GM23248 (cell line): Measurements from ENCODE around the gene IGF1R. TPM values are rescaled to one million over a fixed set of nuclear protein-coding genes. Genes with fewer than 3 reads are reported as not detected.

Source experiments
- DNase-seq: peaks from one replicate; pipeline ENCODE4 v3.0.0-alpha.2; 2015
- H2AFZ ChIP-seq: fragments of 200-600 bp; sonication (generic); 2 replicates; pipeline ENCODE4 v1.6.1; 2016; ENCODE audit warnings: antibody characterized with exemption
- H3F3A ChIP-seq: fragments of 200-600 bp; sonication (generic); 2 replicates; pipeline ENCODE4 v1.6.1; 2016; ENCODE audit warnings: mild to moderate bottlenecking, antibody characterized with exemption, mixed run types; ENCODE audit not compliant: insufficient read depth
- H3K27ac ChIP-seq: fragments of 200-600 bp; sonication (generic); 2 replicates; pipeline ENCODE4 v1.5.1; 2016; ENCODE audit warnings: mild to moderate bottlenecking
- H3K27me3 ChIP-seq: fragments of 200-600 bp; sonication (generic); replicated peaks from 2 replicates; pipeline ENCODE4 v1.6.1; 2016; ENCODE audit warnings: mild to moderate bottlenecking; ENCODE audit not compliant: insufficient read depth
- H3K36me3 ChIP-seq: fragments of 200-600 bp; sonication (generic); 2 replicates; pipeline ENCODE4 v1.6.1; 2016; ENCODE audit warnings: low read depth, mild to moderate bottlenecking
- H3K4me1 ChIP-seq: fragments of 200-600 bp; sonication (generic); 2 replicates; pipeline ENCODE4 v1.6.1; 2016; ENCODE audit warnings: mild to moderate bottlenecking; ENCODE audit not compliant: insufficient read depth
- H3K4me2 ChIP-seq: fragments of 200-600 bp; sonication (generic); one replicate; pipeline ENCODE4 v1.6.1; 2016; ENCODE audit warnings: mild to moderate bottlenecking; ENCODE audit not compliant: unreplicated experiment
- H3K4me3 ChIP-seq: fragments of 200-600 bp; sonication (generic); 2 replicates; pipeline ENCODE4 v1.5.1; 2016; ENCODE audit warnings: mild to moderate bottlenecking
- H3K79me2 ChIP-seq: fragments of 200-600 bp; sonication (generic); 2 replicates; pipeline ENCODE4 v1.6.1; 2016; ENCODE audit warnings: mild to moderate bottlenecking; ENCODE audit not compliant: insufficient read depth
- H3K9ac ChIP-seq: fragments of 200-600 bp; sonication (generic); 2 replicates; pipeline ENCODE4 v1.6.1; 2016; ENCODE audit warnings: mild to moderate bottlenecking
- H3K9me2 ChIP-seq: fragments of 200-600 bp; sonication (generic); 2 replicates; pipeline ENCODE4 v1.6.1; 2016; ENCODE audit warnings: mixed run types, mild to moderate bottlenecking, moderate library complexity; ENCODE audit not compliant: insufficient read depth
- H3K9me3 ChIP-seq: fragments of 200-600 bp; sonication (generic); one replicate; pipeline ENCODE4 v1.6.1; 2017; ENCODE audit warnings: low read depth
- H4K20me1 ChIP-seq: fragments of 200-600 bp; sonication (generic); 2 replicates; pipeline ENCODE4 v1.6.0; 2016; ENCODE audit not compliant: insufficient read depth
- EZH2 ChIP-seq: fragments of 200-600 bp; sonication (generic); IDR thresholded peaks from 2 replicates; pipeline ENCODE4 v1.6.1; 2018; ENCODE audit warnings: antibody characterized with exemption, mild to moderate bottlenecking; ENCODE audit not compliant: insufficient read depth, poor library complexity, severe bottlenecking
- EZH2phosphoT487 ChIP-seq: fragments of 200-600 bp; sonication (generic); IDR thresholded peaks from 2 replicates; pipeline ENCODE4 v1.6.1; 2018; ENCODE audit warnings: antibody characterized with exemption, moderate library complexity, mild to moderate bottlenecking, low read depth; ENCODE audit not compliant: insufficient read depth
- WGBS, 2 experiments: methylation state at CpG; one replicate each; pipeline ENCODE4 v1.1.6; 2015 to 2017; ENCODE audit warnings: low lambda C conversion rate in 2 of 2, low coverage in 1 of 2; ENCODE audit errors: missing lambda C conversion rate in 2 of 2; 5-methylcytosine and 5-hydroxymethylcytosine counted together
- in situ Hi-C: fragments of 300-500 bp; cut with MboI; formaldehyde crosslinking; loops from 2 replicates; pipeline ENCODE4 v1.15.0; 2020
- polyA plus RNA-seq: library from polyadenylated mRNA; unstranded; fragments of >200 nt; fragmentation: Nextera tagmentation; extraction: Ambion mirVana; gene quantifications from 2 replicates; pipeline ENCODE4 v1.2.1, GENCODE V29; 2016
- total RNA-seq: library from RNA; depleted of rRNA; stranded (reverse); fragments of >200 nt; shearing (Covaris generic); gene quantifications from 2 replicates; pipeline ENCODE4 v1.2.3, GENCODE V29; 2014

IGF1R gene
- total and polyA plus RNA-seq, 2 experiments from 2014 or later: 22.0 to 48.6 TPM

- 87 to 92% methylated on average over 4 of the region's 4 CpGs for WGBS, 2 experiments
- Histone ChIP-seq H3K9me2 (no peaks in the 10 kb centered on the region), H4K20me1 (no peaks in the 10 kb centered on the region; the same call in 1 of the 2 replicates), H3F3A (no peaks in the 10 kb centered on the region), H3K36me3 (no peaks in the 10 kb centered on the region), H3K9me3 (no peaks in the 10 kb centered on the region), H3K9ac (no peak overlapping the region), H2AFZ (no peak overlapping the region), H3K27me3 (no peaks in the 10 kb centered on the region), H3K4me1 (no peaks in the 10 kb centered on the region), H3K27ac (no peak overlapping the region), H3K79me2 (peaks cover 98% of the 10 kb centered on the region), H3K4me2 (no peak overlapping the region), H3K4me3 (no peak overlapping the region)
- DNase-seq: peak; percentile 22
- TF ChIP-seq EZH2phosphoT487 (no peak), EZH2 (no peak)
- in situ Hi-C loops: no loop called here
Observed at GRCh38 chr15:98813951-98814350, 165.6 kb downstream of the IGF1R start.

GRCh38 chr15:98815207-98815606, 166.9 kb downstream of the IGF1R start:
- Histone ChIP-seq H3K27ac (no peak overlapping the region), H3K4me1 (no peaks in the 10 kb centered on the region), H3K4me2 (no peak overlapping the region), H2AFZ (no peak overlapping the region), H3K4me3 (no peak overlapping the region), H3K9me3 (no peaks in the 10 kb centered on the region), H3K9ac (no peak overlapping the region), H4K20me1 (no peaks in the 10 kb centered on the region; the same call in 1 of the 2 replicates), H3K36me3 (no peaks in the 10 kb centered on the region), H3K79me2 (peaks cover 98% of the 10 kb centered on the region), H3K9me2 (no peaks in the 10 kb centered on the region), H3F3A (no peaks in the 10 kb centered on the region), H3K27me3 (no peaks in the 10 kb centered on the region)
- TF ChIP-seq EZH2: no peak
- TF ChIP-seq EZH2phosphoT487: no peak
- DNase-seq: no peak
- WGBS, 2 experiments: 95 to 96% methylated on average over 5 of the region's 5 CpGs
- in situ Hi-C loops: no loop called here

GRCh38 chr15:98817745-98818144, 169.4 kb downstream of the IGF1R start:
- Histone ChIP-seq H3K4me2 (no peak overlapping the region), H3K4me1 (peaks cover 2% of the 10 kb centered on the region), H4K20me1 (no peaks in the 10 kb centered on the region; the same call in 1 of the 2 replicates), H3F3A (peaks cover 4% of the 10 kb centered on the region; the same call in 1 of the 2 replicates), H3K9ac (no peak overlapping the region), H3K4me3 (no peak overlapping the region), H3K27me3 (no peaks in the 10 kb centered on the region), H3K9me3 (no peaks in the 10 kb centered on the region), H3K9me2 (no peaks in the 10 kb centered on the region), H3K27ac (no peak overlapping the region), H3K36me3 (no peaks in the 10 kb centered on the region), H3K79me2 (peaks cover 98% of the 10 kb centered on the region), H2AFZ (no peak overlapping the region)
- 96 to 98% methylated on average over 2 of the region's 2 CpGs for WGBS, 2 experiments
- in situ Hi-C loops: no loop called here
- DNase-seq: no peak
- no peak for TF ChIP-seq EZH2phosphoT487
- TF ChIP-seq EZH2: no peak

- Histone ChIP-seq H2AFZ (no peak overlapping the region), H3K4me3 (peak overlapping the region; percentile 50), H3K9me3 (no peaks in the 10 kb centered on the region), H3K79me2 (peaks cover 97% of the 10 kb centered on the region), H3K27ac (peak overlapping the region; percentile 61), H4K20me1 (no peaks in the 10 kb centered on the region), H3K9ac (peak overlapping the region; percentile 48; the same call in 1 of the 2 replicates), H3K27me3 (no peaks in the 10 kb centered on the region), H3K36me3 (no peaks in the 10 kb centered on the region), H3K4me2 (peak overlapping the region; percentile 57), H3K9me2 (no peaks in the 10 kb centered on the region), H3F3A (peaks cover 22% of the 10 kb centered on the region; the same call in 1 of the 2 replicates), H3K4me1 (peaks cover 20% of the 10 kb centered on the region)
- in situ Hi-C loops: no loop called here
- TF ChIP-seq EZH2phosphoT487: no peak
- TF ChIP-seq EZH2: no peak
- peak; percentile 86 for DNase-seq
- WGBS, 2 experiments: 1 to 3% methylated on average over 2 of the region's 2 CpGs
Observed at GRCh38 chr15:98823012-98823458, 174.7 kb downstream of the IGF1R start.

- in situ Hi-C loops: no loop called here
- Histone ChIP-seq H3K9ac (no peak overlapping the region), H3K4me2 (peak overlapping the region; percentile 57), H3K79me2 (peaks cover 98% of the 10 kb centered on the region), H4K20me1 (no peaks in the 10 kb centered on the region), H3F3A (peaks cover 22% of the 10 kb centered on the region; the same call in 1 of the 2 replicates), H3K9me2 (no peaks in the 10 kb centered on the region), H3K9me3 (no peaks in the 10 kb centered on the region), H3K27ac (peak overlapping the region; percentile 61), H2AFZ (no peak overlapping the region), H3K27me3 (no peaks in the 10 kb centered on the region), H3K36me3 (no peaks in the 10 kb centered on the region), H3K4me1 (peaks cover 20% of the 10 kb centered on the region), H3K4me3 (no peak overlapping the region)
- TF ChIP-seq EZH2phosphoT487: no peak
- TF ChIP-seq EZH2: no peak
- DNase-seq: no peak
Observed at GRCh38 chr15:98823616-98824015, 175.3 kb downstream of the IGF1R start.
